ENCODE results near the gene CA12. TPM values are rescaled to one million over a fixed set of nuclear protein-coding genes. Genes with fewer than 3 reads are reported as not detected.

The CA12 gene
- total and polyA plus RNA-seq, 9 of the 15 experiments (the other 6 are each of a cell fraction or from before 2014, with no cell fraction given) = 0.01 to 0.78 (median 0.15) TPM; not detected in 1

GRCh38 chr15:63391669-63392360, 10.2 kb upstream of the CA12 start (continued):
- no peak for TF ChIP-seq NEUROD1 (IDR thresholded peaks at IDR 0.05; ENCODE audit: borderline replicate concordance, low read depth, low read length, partially characterized antibody)
- no peak for TF ChIP-seq ZNF133 (CRISPR knock-in tag; IDR thresholded peaks at IDR 0.05)
- peak; percentile 34 for TF ChIP-seq CHD1 (IDR thresholded peaks at IDR 0.05; ENCODE audit: low read length)
- TF ChIP-seq STAT5A (IDR thresholded peaks at IDR 0.05; ENCODE audit: borderline replicate concordance, low read length) = 0 out of 2 replicates have a peak, but pooled peaks have one; percentile 29
- TF ChIP-seq SIX5 (IDR thresholded peaks at IDR 0.05; ENCODE audit: borderline replicate concordance in 1 of 2, insufficient read depth in 1 of 2, low read depth in 1 of 2, low read length in 2 of 2) = no peak

DNA sequence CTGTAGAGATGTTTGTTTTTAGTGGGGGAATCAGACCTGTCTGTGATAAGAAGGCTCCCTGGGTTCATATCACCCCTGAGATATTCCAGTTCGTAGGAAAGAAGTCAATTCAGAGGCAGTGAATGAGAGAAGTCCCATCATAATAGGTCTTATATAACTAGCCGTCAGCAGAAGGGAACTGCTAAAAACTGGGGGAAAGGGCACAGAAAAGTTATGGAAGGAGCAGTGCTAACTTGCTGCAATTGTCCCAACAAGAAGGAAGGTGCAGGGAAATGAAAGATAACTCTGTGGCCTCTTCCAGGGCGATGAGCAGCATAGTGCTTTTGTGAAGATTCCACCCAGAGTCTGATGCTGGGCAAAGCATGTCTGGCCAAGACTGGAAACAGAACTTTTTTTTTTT, 9.0 kb upstream of the CA12 start:
- H3K9me1 ChIP-seq (ENCODE audit: control insufficient read depth, insufficient read depth, low read length) = no peaks in the 10 kb centered on the region
- no peak for DNase-seq (ENCODE audit: extremely low read depth in 1 of 4, low spot score in 3 of 4)
- no TSS peak for BruUV-seq (replicated peaks)
- peak overlapping the region in 1 of 2 experiments; percentile 21; a peak in 1 of 4 replicates for H3K9ac ChIP-seq (ENCODE audit: insufficient read depth in 1 of 2, low read depth in 2 of 2, low read length in 2 of 2)
- intact Hi-C loops (cut with micrococcal nuclease) = loop anchor here (5.0 kb wide), 1 partner anchor 48 kb away; no protein-coding TSS in a partner anchor
- H3K27ac ChIP-seq (ENCODE audit: extremely low read depth, low read depth, low read length) = no peak overlapping the region
- H3K4me3 ChIP-seq = no peak overlapping the region
- no peaks in the 10 kb centered on the region for H3K36me3 ChIP-seq (ENCODE audit: control insufficient read depth, insufficient read depth, low read length)
- H2AFZ ChIP-seq (ENCODE audit: low read depth, low read length) = peak overlapping the region; percentile 25
- no peaks in the 10 kb centered on the region for H3K9me3 ChIP-seq (replicated peaks; ENCODE audit: control insufficient read depth, insufficient read depth, low read depth, low read length)
- WGBS (ENCODE audit: insufficient coverage, low coverage, missing lambda C conversion rate) = 14% methylated on average over 3 of the region's 3 CpGs
- ChIA-PET POLR2A (interaction anchor here (0.9 to 1.0 kb wide), 2 partner anchors 12 to 54 kb away, joined by 3 read pairs; no protein-coding TSS in a partner anchor), CTCF (ENCODE audit: low intra/inter-chr PET ratio) (no interaction called here)
- no peaks in the 10 kb centered on the region for H4K20me1 ChIP-seq (replicated peaks; ENCODE audit: control insufficient read depth, insufficient read depth, low read length)
- peak; percentile 51 for FAIRE-seq
- H3K27me3 ChIP-seq (ENCODE audit: control insufficient read depth in 2 of 2, insufficient read depth in 2 of 2, low read length in 2 of 2) = no peaks in the 10 kb centered on the region
- in situ Hi-C loops (cut with MboI) = no loop called here
- H3K4me2 ChIP-seq (ENCODE audit: insufficient read depth, low read length) = no peak overlapping the region
- peaks cover 17 to 52% of the 10 kb centered on the region in 2 experiments for H3K4me1 ChIP-seq (replicated peaks in 1 of 2; ENCODE audit: control insufficient read depth in 2 of 2, insufficient read depth in 2 of 2, low read length in 2 of 2)
- no peak; the same call in 2 of the 3 replicates for ATAC-seq
- no peaks in the 10 kb centered on the region for H3K79me2 ChIP-seq (ENCODE audit: control insufficient read depth, insufficient read depth, low read length)
- no peak for TF ChIP-seq JUND (IDR thresholded peaks at IDR 0.05; ENCODE audit: borderline replicate concordance, low read depth, low read length)
- TF ChIP-seq JUND (tag; IDR thresholded peaks at IDR 0.05; ENCODE audit: borderline replicate concordance, low read depth, low read length) = peak; percentile 50; the same call in 1 of the 3 replicates
- no peak for TF ChIP-seq POLR2A (conservative IDR thresholded peaks at IDR 0.05)
- no peak for TF ChIP-seq TFAP4 (CRISPR knock-in tag; IDR thresholded peaks at IDR 0.05; ENCODE audit: borderline replicate concordance)
- TF ChIP-seq ZBTB9 (CRISPR knock-in tag; IDR thresholded peaks at IDR 0.05) = 0 out of 2 replicates have a peak, but pooled peaks have one; percentile 66
- TF ChIP-seq ZNF324 (CRISPR knock-in tag; IDR thresholded peaks at IDR 0.05) = no peak
- TF ChIP-seq CREB5 (CRISPR knock-in tag; IDR thresholded peaks at IDR 0.05) = 0 out of 2 replicates have a peak, but pooled peaks have one; percentile 56
- no peak for TF ChIP-seq SIN3B (IDR thresholded peaks at IDR 0.05; ENCODE audit: low read depth)
- no peak for TF ChIP-seq ZNF584 (CRISPR knock-in tag; IDR thresholded peaks at IDR 0.05; ENCODE audit: low read depth)
- TF ChIP-seq SMAD4 (CRISPR knock-in tag; conservative IDR thresholded peaks at IDR 0.05) = peak; percentile 52; the same call in 1 of the 2 replicates
- no peak for TF ChIP-seq ID3 (CRISPR knock-in tag; IDR thresholded peaks at IDR 0.05)
- no peak for TF ChIP-seq ID3 (tag; IDR thresholded peaks at IDR 0.05)
